Fibroblast of skin of left quadriceps (primary cell): ENCODE data around the gene GBX2.
"Not testable (repeated sequence)": the region's sequence is repeated elsewhere in the genome, so short reads cannot be mapped to it uniquely, and the experiment has no call there.

Experiments
- DNase-seq, 2 experiments: peaks; one replicate each; pipeline ENCODE4 v3.0.0-alpha.2; 2013; ENCODE audit warnings: low read depth in 2 of 2

The GBX2 gene

GRCh38 chr2:236156095-236156859 is 11.9 kb downstream of the GBX2 start:
- no peak for DNase-seq

GRCh38 chr2:236155406-236155805 is 12.8 kb downstream of the GBX2 start:
- no peak for DNase-seq

- no peak for DNase-seq
Observed at GRCh38 chr2:236146436-236146835, 21.8 kb downstream of the GBX2 start.

- no peak for DNase-seq
Observed at GRCh38 chr2:236143811-236144210, 24.4 kb downstream of the GBX2 start.

- DNase-seq, result not testable (repeated sequence)
Observed at GRCh38 chr2:236141616-236142015, 26.6 kb downstream of the GBX2 start.

GRCh38 chr2:236137066-236137465 is 31.1 kb downstream of the GBX2 start:
- DNase-seq, result no peak

GRCh38 chr2:236136538-236136937 is 31.6 kb downstream of the GBX2 start:
- no peak for DNase-seq

- no peak for DNase-seq
Observed at GRCh38 chr2:236133410-236134012, 34.7 kb downstream of the GBX2 start.

- no peak for DNase-seq
Observed at GRCh38 chr2:236131073-236131692, 37.0 kb downstream of the GBX2 start.

GRCh38 chr2:236130349-236130998 is 37.7 kb downstream of the GBX2 start:
- no peak for DNase-seq

GRCh38 chr2:236129935-236130334 is 38.3 kb downstream of the GBX2 start:
- no peak for DNase-seq

GRCh38 chr2:236128321-236128720 is 39.9 kb downstream of the GBX2 start:
- DNase-seq, result no peak

GRCh38 chr2:236127010-236127409 is 41.2 kb downstream of the GBX2 start:
- no peak for DNase-seq

- no peak for DNase-seq
Observed at GRCh38 chr2:236125541-236125940, 42.6 kb downstream of the GBX2 start.

- DNase-seq, result no peak
Observed at GRCh38 chr2:236124182-236124893, 43.8 kb downstream of the GBX2 start.

- DNase-seq, result no peak
Observed at GRCh38 chr2:236123716-236124115, 44.5 kb downstream of the GBX2 start.

- DNase-seq, result no peak
Observed at GRCh38 chr2:236122236-236122635, 46.0 kb downstream of the GBX2 start.

GRCh38 chr2:236121546-236121945 is 46.6 kb downstream of the GBX2 start:
- no peak for DNase-seq

- no peak for DNase-seq
Observed at GRCh38 chr2:236120829-236121228, 47.4 kb downstream of the GBX2 start.

GRCh38 chr2:236120141-236120601 is 48.0 kb downstream of the GBX2 start:
- no peak for DNase-seq

GRCh38 chr2:236119476-236119875 is 48.7 kb downstream of the GBX2 start:
- no peak for DNase-seq

GRCh38 chr2:236119003-236119402 is 49.2 kb downstream of the GBX2 start:
- DNase-seq, result no peak
